Liver (tissue), 9 donors: Measurements from ENCODE around the gene PPP3CA. TPM values are rescaled to one million over a fixed set of nuclear protein-coding genes. Genes with fewer than 3 reads are reported as not detected.

Source experiments
- DNase-seq: peaks from one replicate; pipeline ENCODE4 v3.0.0-alpha.2; 2017; ENCODE audit warnings: low spot score
- H3K27ac ChIP-seq, 2 donors: one replicate each; pipeline ENCODE4 v1.7.0; 2013; ENCODE audit warnings: inconsistent platforms in 2 of 2, low read length in 2 of 2, control low read depth in 1 of 2, low read depth in 1 of 2, mild to moderate bottlenecking in 1 of 2
- H3K27me3 ChIP-seq, 4 donors: one replicate each; pipeline versions ENCODE4 v1.6.1 to v1.7.0; 2013; ENCODE audit warnings: low read length in 3 of 4, inconsistent platforms in 1 of 4, mild to moderate bottlenecking in 1 of 4, moderate library complexity in 1 of 4; ENCODE audit not compliant: control insufficient read depth in 4 of 4, insufficient read depth in 4 of 4
- H3K36me3 ChIP-seq, 4 donors: one replicate each; pipeline versions ENCODE4 v1.6.1 to v1.7.0; 2013; ENCODE audit warnings: low read length in 3 of 4, mild to moderate bottlenecking in 3 of 4, low read depth in 1 of 4, moderate library complexity in 1 of 4; ENCODE audit not compliant: control insufficient read depth in 4 of 4, insufficient read depth in 3 of 4
- H3K4me1 ChIP-seq, 4 donors: one replicate each; pipeline versions ENCODE4 v1.6.1 to v1.7.0; 2013; ENCODE audit warnings: low read length in 3 of 4, mild to moderate bottlenecking in 3 of 4, moderate library complexity in 1 of 4; ENCODE audit not compliant: control insufficient read depth in 4 of 4, insufficient read depth in 4 of 4
- H3K4me3 ChIP-seq, 3 donors: one replicate each; pipeline versions ENCODE4 v1.6.1 to v1.7.0; 2013; ENCODE audit warnings: low read length in 3 of 3, control low read depth in 1 of 3, low read depth in 1 of 3, mild to moderate bottlenecking in 1 of 3
- H3K9ac ChIP-seq, 2 donors: one replicate each; pipeline ENCODE4 v1.7.0; 2013; ENCODE audit warnings: low read length in 2 of 2, mild to moderate bottlenecking in 2 of 2, moderate library complexity in 2 of 2, control low read depth in 1 of 2, low read depth in 1 of 2
- H3K9me3 ChIP-seq, 4 donors: one replicate each; pipeline versions ENCODE4 v1.6.1 to v1.7.0; 2013; ENCODE audit warnings: low read length in 3 of 4; ENCODE audit not compliant: control insufficient read depth in 4 of 4
- EGR1 ChIP-seq, 2 donors: IDR thresholded peaks; 2 replicates each; pipeline ENCODE4 v1.6.1; 2016 to 2018; ENCODE audit warnings: antibody characterized with exemption in 2 of 2, low read depth in 2 of 2
- FOXA1 ChIP-seq: IDR thresholded peaks from 2 replicates; pipeline ENCODE4 v1.6.1; 2016; ENCODE audit warnings: antibody characterized with exemption
- FOXA2 ChIP-seq: IDR thresholded peaks from 2 replicates; pipeline ENCODE4 v1.6.1; 2016; ENCODE audit warnings: antibody characterized with exemption
- GABPA ChIP-seq, 2 donors: IDR thresholded peaks in 1 of 2; conservative IDR thresholded peaks in 1 of 2; 2 replicates each; pipeline ENCODE4 v1.6.1; 2016; ENCODE audit warnings: antibody characterized with exemption in 2 of 2, mild to moderate bottlenecking in 1 of 2, moderate library complexity in 1 of 2
- HNF4A ChIP-seq, 2 donors: conservative IDR thresholded peaks; 2 replicates each; pipeline ENCODE4 v1.6.1; 2016; ENCODE audit warnings: antibody characterized with exemption in 2 of 2, mild to moderate bottlenecking in 2 of 2
- HNF4G ChIP-seq: IDR thresholded peaks from 2 replicates; pipeline ENCODE4 v1.6.1; 2016; ENCODE audit warnings: antibody characterized with exemption
- JUND ChIP-seq, 2 donors: IDR thresholded peaks; 2 replicates each; pipeline ENCODE4 v1.6.1; 2016; ENCODE audit warnings: antibody characterized with exemption in 2 of 2
- NR2F2 ChIP-seq: IDR thresholded peaks from 2 replicates; pipeline ENCODE4 v1.6.1; 2016; ENCODE audit warnings: antibody characterized with exemption
- RAD21 ChIP-seq, 2 donors: IDR thresholded peaks; 2 replicates each; pipeline ENCODE4 v1.6.1; 2016; ENCODE audit warnings: antibody characterized with exemption in 2 of 2, mild to moderate bottlenecking in 2 of 2
- RXRA ChIP-seq, 2 donors: IDR thresholded peaks; 2 replicates each; pipeline ENCODE4 v1.6.1; 2017 to 2018; ENCODE audit warnings: antibody characterized with exemption in 2 of 2, mild to moderate bottlenecking in 1 of 2
- SP1 ChIP-seq: IDR thresholded peaks from 2 replicates; pipeline ENCODE4 v1.6.1; 2018; ENCODE audit warnings: antibody characterized with exemption, mild to moderate bottlenecking
- TAF1 ChIP-seq: conservative IDR thresholded peaks from 2 replicates; pipeline ENCODE4 v1.6.1; 2016; ENCODE audit warnings: antibody characterized with exemption, mild to moderate bottlenecking
- YY1 ChIP-seq: IDR thresholded peaks from 2 replicates; pipeline ENCODE4 v1.6.1; 2016; ENCODE audit warnings: antibody characterized with exemption, mild to moderate bottlenecking
- ZBTB33 ChIP-seq: IDR thresholded peaks from 2 replicates; pipeline ENCODE4 v1.6.1; 2016; ENCODE audit warnings: antibody characterized with exemption
- polyA plus RNA-seq, 2 donors: library from polyadenylated mRNA; stranded (reverse) in 1 of 2; unstranded in 1 of 2; fragments of 200-250 nt in 1 of 2; fragments of >200 nt in 1 of 2; fragmentation: Nextera tagmentation in 1 of 2; extraction: Ambion mirVana in 1 of 2; gene quantifications; one replicate each; pipeline versions ENCODE4 v1.2.1 to v1.2.3, GENCODE V29; 2013 to 2015
- total RNA-seq, 2 donors: library from RNA; depleted of rRNA; stranded (reverse); fragments of >200 nt; gene quantifications; one replicate each; pipeline ENCODE4 v1.2.3, GENCODE V29; 2014
- TF ChIP-seq, protein P1 (sequence below): IDR thresholded peaks from 2 replicates; pipeline ENCODE4 v1.6.1; 2016; ENCODE audit warnings: antibody characterized with exemption
- TF ChIP-seq, protein P2 (sequence below): IDR thresholded peaks from 2 replicates; pipeline ENCODE4 v1.6.1; 2016; ENCODE audit warnings: antibody characterized with exemption, mild to moderate bottlenecking
- TF ChIP-seq, protein P3 (sequence below): IDR thresholded peaks from 2 replicates; pipeline ENCODE4 v1.6.1; 2016; ENCODE audit warnings: antibody characterized with exemption
- TF ChIP-seq, protein P4 (sequence below): fragments of 150-350 bp; IDR thresholded peaks from 2 replicates; pipeline ENCODE4 v1.5.1; 2017; ENCODE audit warnings: improper control_type of control experiment, low read depth, low read length; ENCODE audit not compliant: missing input control
- donor health status: healthy.
- donor health status: healthy.
- donor health status: healthy.
- donor health status: healthy.
- donor health status: healthy.

Gene PPP3CA
- total and polyA plus RNA-seq, 4 donors: 3.6 to 18.2 (median 14.2) TPM

DNA sequence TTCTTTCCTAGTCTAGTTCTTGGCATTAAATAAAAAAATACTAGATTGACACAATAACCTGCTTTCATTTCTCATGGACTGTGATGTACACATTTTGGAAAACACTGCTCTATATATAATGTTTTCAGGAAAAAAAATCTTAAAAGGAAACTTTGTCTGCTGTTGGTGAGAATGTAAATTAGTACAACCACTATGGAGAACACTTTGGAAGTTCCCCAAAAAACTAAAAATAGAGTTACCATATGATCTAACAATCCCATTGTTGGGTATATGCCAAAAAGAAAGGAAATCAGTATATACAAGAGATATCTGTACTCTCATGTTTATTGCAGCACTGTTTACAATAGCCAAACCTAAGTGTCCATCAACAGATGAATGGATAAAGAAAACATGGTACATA, 202.3 kb downstream of the PPP3CA start:
- no peaks in the 10 kb centered on the region for H3K36me3 ChIP-seq
- no peaks in the 10 kb centered on the region for H3K27me3 ChIP-seq
- H3K27ac ChIP-seq: no peak overlapping the region
- TF ChIP-seq YY1 (no peak), RAD21 (IDR thresholded peaks at IDR 0.05) (no peak), HNF4G (no peak), HNF4A (conservative IDR thresholded peaks at IDR 0.05) (no peak), SP1 (no peak), FOXA1 (no peak), NR2F2 (no peak), JUND (IDR thresholded peaks at IDR 0.05) (no peak), GABPA (IDR thresholded peaks at IDR 0.05 in 1 of 2, conservative IDR thresholded peaks at IDR 0.05 in 1 of 2) (no peak), ZBTB33 (no peak), FOXA2 (no peak), RXRA (IDR thresholded peaks at IDR 0.05) (no peak), TAF1 (no peak), EGR1 (IDR thresholded peaks at IDR 0.05; ENCODE audit: low read depth in 2 of 2) (no peak)
- TF ChIP-seq, protein P1, sequence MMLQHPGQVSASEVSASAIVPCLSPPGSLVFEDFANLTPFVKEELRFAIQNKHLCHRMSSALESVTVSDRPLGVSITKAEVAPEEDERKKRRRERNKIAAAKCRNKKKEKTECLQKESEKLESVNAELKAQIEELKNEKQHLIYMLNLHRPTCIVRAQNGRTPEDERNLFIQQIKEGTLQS: no peak
- TF ChIP-seq, protein P2, sequence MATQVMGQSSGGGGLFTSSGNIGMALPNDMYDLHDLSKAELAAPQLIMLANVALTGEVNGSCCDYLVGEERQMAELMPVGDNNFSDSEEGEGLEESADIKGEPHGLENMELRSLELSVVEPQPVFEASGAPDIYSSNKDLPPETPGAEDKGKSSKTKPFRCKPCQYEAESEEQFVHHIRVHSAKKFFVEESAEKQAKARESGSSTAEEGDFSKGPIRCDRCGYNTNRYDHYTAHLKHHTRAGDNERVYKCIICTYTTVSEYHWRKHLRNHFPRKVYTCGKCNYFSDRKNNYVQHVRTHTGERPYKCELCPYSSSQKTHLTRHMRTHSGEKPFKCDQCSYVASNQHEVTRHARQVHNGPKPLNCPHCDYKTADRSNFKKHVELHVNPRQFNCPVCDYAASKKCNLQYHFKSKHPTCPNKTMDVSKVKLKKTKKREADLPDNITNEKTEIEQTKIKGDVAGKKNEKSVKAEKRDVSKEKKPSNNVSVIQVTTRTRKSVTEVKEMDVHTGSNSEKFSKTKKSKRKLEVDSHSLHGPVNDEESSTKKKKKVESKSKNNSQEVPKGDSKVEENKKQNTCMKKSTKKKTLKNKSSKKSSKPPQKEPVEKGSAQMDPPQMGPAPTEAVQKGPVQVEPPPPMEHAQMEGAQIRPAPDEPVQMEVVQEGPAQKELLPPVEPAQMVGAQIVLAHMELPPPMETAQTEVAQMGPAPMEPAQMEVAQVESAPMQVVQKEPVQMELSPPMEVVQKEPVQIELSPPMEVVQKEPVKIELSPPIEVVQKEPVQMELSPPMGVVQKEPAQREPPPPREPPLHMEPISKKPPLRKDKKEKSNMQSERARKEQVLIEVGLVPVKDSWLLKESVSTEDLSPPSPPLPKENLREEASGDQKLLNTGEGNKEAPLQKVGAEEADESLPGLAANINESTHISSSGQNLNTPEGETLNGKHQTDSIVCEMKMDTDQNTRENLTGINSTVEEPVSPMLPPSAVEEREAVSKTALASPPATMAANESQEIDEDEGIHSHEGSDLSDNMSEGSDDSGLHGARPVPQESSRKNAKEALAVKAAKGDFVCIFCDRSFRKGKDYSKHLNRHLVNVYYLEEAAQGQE: no peak
- TF ChIP-seq, protein P3, sequence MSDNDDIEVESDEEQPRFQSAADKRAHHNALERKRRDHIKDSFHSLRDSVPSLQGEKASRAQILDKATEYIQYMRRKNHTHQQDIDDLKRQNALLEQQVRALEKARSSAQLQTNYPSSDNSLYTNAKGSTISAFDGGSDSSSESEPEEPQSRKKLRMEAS: no peak
- TF ChIP-seq, protein P4, sequence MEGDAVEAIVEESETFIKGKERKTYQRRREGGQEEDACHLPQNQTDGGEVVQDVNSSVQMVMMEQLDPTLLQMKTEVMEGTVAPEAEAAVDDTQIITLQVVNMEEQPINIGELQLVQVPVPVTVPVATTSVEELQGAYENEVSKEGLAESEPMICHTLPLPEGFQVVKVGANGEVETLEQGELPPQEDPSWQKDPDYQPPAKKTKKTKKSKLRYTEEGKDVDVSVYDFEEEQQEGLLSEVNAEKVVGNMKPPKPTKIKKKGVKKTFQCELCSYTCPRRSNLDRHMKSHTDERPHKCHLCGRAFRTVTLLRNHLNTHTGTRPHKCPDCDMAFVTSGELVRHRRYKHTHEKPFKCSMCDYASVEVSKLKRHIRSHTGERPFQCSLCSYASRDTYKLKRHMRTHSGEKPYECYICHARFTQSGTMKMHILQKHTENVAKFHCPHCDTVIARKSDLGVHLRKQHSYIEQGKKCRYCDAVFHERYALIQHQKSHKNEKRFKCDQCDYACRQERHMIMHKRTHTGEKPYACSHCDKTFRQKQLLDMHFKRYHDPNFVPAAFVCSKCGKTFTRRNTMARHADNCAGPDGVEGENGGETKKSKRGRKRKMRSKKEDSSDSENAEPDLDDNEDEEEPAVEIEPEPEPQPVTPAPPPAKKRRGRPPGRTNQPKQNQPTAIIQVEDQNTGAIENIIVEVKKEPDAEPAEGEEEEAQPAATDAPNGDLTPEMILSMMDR: no peak
- H3K9me3 ChIP-seq: no peaks in the 10 kb centered on the region
- no peak overlapping the region for H3K4me3 ChIP-seq
- no peak overlapping the region for H3K9ac ChIP-seq
- DNase-seq: no peak
- no peaks in the 10 kb centered on the region for H3K4me1 ChIP-seq
